ENCODE measurements around the gene ZFYVE26.

The ZFYVE26 gene

GRCh38 chr14:67815573-67816225 is 691 bp downstream of the ZFYVE26 start:
- no peak for FAIRE-seq
- TF ChIP-seq CTCF (IDR thresholded peaks at IDR 0.05; ENCODE audit: insufficient read depth, missing control alignments), result no peak
- no peak for DNase-seq (ENCODE audit: insufficient read length, low spot score)

GRCh38 chr14:67814821-67815220 is 1.6 kb downstream of the ZFYVE26 start:
- FAIRE-seq, result no peak
- TF ChIP-seq CTCF (IDR thresholded peaks at IDR 0.05; ENCODE audit: insufficient read depth, missing control alignments), result no peak
- no peak for DNase-seq (ENCODE audit: insufficient read length, low spot score)

DNA sequence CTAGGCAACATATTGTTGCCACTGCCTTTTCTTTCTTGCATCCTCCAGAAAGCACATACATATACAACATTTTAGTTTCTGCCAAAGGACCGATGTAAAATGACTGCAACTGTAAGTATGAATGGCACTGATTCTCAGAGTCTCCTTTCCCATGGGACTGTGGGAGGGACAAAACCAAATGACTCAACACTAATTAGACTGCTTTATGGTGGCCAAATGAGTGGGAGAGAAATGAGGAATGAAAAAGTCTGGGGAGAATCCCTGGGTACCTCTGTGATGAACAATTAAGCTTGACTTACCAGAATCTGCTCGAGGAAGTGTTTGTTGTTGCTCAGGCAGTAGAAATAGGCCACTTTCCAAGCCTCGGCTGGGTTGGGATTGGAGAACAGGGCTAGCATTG is 10.1 kb downstream of the ZFYVE26 start:
- TF ChIP-seq CTCF (IDR thresholded peaks at IDR 0.05; ENCODE audit: insufficient read depth, missing control alignments), result no peak
- DNase-seq (ENCODE audit: insufficient read length, low spot score), result no peak
- no peak for FAIRE-seq

DNA sequence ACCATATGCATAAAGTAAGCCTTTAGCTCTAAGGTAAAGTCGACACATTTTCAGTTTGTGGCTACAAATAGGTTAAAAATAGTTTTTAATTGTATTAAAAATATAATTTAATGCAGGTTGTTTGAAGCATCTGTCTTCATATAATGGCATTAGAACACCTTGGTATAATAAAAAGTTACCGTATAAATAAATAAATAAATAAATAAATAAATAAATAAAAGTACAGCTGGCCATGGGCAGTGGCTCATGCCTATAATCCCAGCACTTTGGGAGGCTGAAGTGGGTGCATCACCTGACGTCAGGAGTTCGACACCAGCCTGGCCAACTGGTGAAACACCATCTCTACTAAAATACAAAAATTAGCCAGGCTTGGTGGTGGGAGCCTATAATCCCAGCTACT is 15.6 kb downstream of the ZFYVE26 start:
- no peak for DNase-seq (ENCODE audit: insufficient read length, low spot score)
- TF ChIP-seq CTCF (IDR thresholded peaks at IDR 0.05; ENCODE audit: insufficient read depth, missing control alignments), result no peak
- FAIRE-seq, result no peak

DNA sequence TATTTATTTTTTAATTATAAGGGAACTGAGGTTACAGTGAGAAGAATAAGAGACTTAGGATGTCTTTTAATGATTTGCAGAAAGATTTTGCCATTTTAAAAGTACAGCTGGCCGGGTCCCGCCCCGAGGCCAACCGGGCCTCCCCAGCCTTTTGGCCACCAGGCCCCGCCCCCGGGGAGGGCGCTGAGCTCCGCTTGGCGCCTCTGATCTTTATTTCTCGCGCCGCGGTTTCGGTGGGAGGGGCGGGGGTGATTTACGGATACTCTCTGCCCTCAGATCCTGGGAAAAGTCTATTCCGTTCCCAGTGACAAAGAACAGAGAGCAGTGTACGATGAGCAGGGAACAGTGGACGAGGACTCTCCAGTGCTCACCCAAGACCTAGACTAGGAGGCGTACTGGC is 17.7 kb downstream of the ZFYVE26 start:
- TF ChIP-seq CTCF (IDR thresholded peaks at IDR 0.05; ENCODE audit: insufficient read depth, missing control alignments), result no peak
- FAIRE-seq (no peak), DNase-seq (ENCODE audit: insufficient read length, low spot score) (no peak)

- FAIRE-seq (no peak), DNase-seq (ENCODE audit: insufficient read length, low spot score) (no peak)
- no peak for TF ChIP-seq CTCF (IDR thresholded peaks at IDR 0.05; ENCODE audit: insufficient read depth, missing control alignments)
Observed at GRCh38 chr14:67787673-67788072, 28.7 kb downstream of the ZFYVE26 start.

GRCh38 chr14:67785270-67786109 is 30.9 kb downstream of the ZFYVE26 start:
- FAIRE-seq, result no peak
- no peak for DNase-seq (ENCODE audit: insufficient read length, low spot score)

More at GRCh38 chr14:67785270-67786109, 30.9 kb downstream of the ZFYVE26 start:
- TF ChIP-seq CTCF (IDR thresholded peaks at IDR 0.05; ENCODE audit: insufficient read depth, missing control alignments), result no peak
